Caki2 (cell line): ENCODE data around the gene EDN1. TPM values are rescaled to one million over a fixed set of nuclear protein-coding genes. Genes with fewer than 3 reads are reported as not detected.

Source experiments
- DNase-seq: peaks from one replicate; pipeline ENCODE4 v3.0.0-alpha.2; 2015; ENCODE audit warnings: low read depth
- in situ Hi-C: cut with HindIII; loops from 2 replicates; pipeline ENCODE4 v1.10.0; 2016; ENCODE audit warnings: low sequenced_read_pairs, low pct_unique_long_range_greater_than_20kb, mixed read lengths
- total RNA-seq: library from RNA; depleted of rRNA; stranded (reverse); fragments of >200 nt; shearing (Covaris generic); gene quantifications from 2 replicates; pipeline ENCODE4 v1.2.3, GENCODE V29; 2014; ENCODE audit warnings: low replicate concordance

EDN1 gene
- total RNA-seq, 1 experiment from 2014 or later: 9.5 TPM

GRCh38 chr6:12291071-12291838 lies 1.1 kb downstream of the EDN1 start:
- in situ Hi-C loops: no loop called here
- no peak for DNase-seq

GRCh38 chr6:12291839-12292604 lies 1.9 kb downstream of the EDN1 start:
- peak; percentile 64 for DNase-seq
- in situ Hi-C loops: no loop called here

GRCh38 chr6:12293235-12293930 lies 3.2 kb downstream of the EDN1 start:
- DNase-seq: no peak
- in situ Hi-C loops: no loop called here

- in situ Hi-C loops: no loop called here
These were observed 4.0 kb downstream of the EDN1 start for GRCh38 chr6:12293931-12294807.

GRCh38 chr6:12294851-12295536 lies 4.8 kb downstream of the EDN1 start:
- in situ Hi-C loops: no loop called here
- DNase-seq: no peak

More at GRCh38 chr6:12293931-12294807, 4.0 kb downstream of the EDN1 start:
- DNase-seq: no peak

- no peak for DNase-seq
- in situ Hi-C loops: no loop called here
These were observed 5.5 kb downstream of the EDN1 start for GRCh38 chr6:12295558-12296254.

- DNase-seq: peak; percentile 72
- in situ Hi-C loops: no loop called here
These were observed 6.1 kb downstream of the EDN1 start for GRCh38 chr6:12296255-12296573.

GRCh38 chr6:12296604-12297003 lies 6.4 kb downstream of the EDN1 start:
- in situ Hi-C loops: no loop called here
- no peak for DNase-seq

- DNase-seq: no peak
- in situ Hi-C loops: no loop called here
These were observed 7.3 kb downstream of the EDN1 start for GRCh38 chr6:12297363-12298016.

- no peak for DNase-seq
- in situ Hi-C loops: no loop called here
These were observed 8.1 kb downstream of the EDN1 start for GRCh38 chr6:12298017-12298978.

GRCh38 chr6:12298995-12299394 lies 8.8 kb downstream of the EDN1 start:
- in situ Hi-C loops: no loop called here
- no peak for DNase-seq

- in situ Hi-C loops: no loop called here
- no peak for DNase-seq
These were observed 10.9 kb downstream of the EDN1 start for GRCh38 chr6:12301018-12301417.

GRCh38 chr6:12304487-12304886 lies 14.3 kb downstream of the EDN1 start:
- DNase-seq: no peak
- in situ Hi-C loops: no loop called here

GRCh38 chr6:12309070-12309469 lies 18.9 kb downstream of the EDN1 start:
- no peak for DNase-seq
- in situ Hi-C loops: no loop called here

GRCh38 chr6:12311106-12311505 lies 20.9 kb downstream of the EDN1 start:
- no peak for DNase-seq
- in situ Hi-C loops: no loop called here

GRCh38 chr6:12312736-12313135 lies 22.6 kb downstream of the EDN1 start:
- in situ Hi-C loops: no loop called here

More at GRCh38 chr6:12312736-12313135, 22.6 kb downstream of the EDN1 start:
- no peak for DNase-seq
